GM12878 (cell line): Measurements from ENCODE around the gene LAMB4. TPM values are rescaled to one million over a fixed set of nuclear protein-coding genes. Genes with fewer than 3 reads are reported as not detected.

Experiments used
- ATAC-seq: fragments of 200-7000 bp; cut with Tn5 transposase; 3 replicates; pipeline ENCODE4 v1.9.1; 2020; ENCODE audit warnings: mild to moderate bottlenecking, moderate library complexity
- BruUV-seq: library from RNA; stranded (reverse); fragments of 400-500 nt; replicated peaks from 2 replicates; lab custom pipeline; 2021; lab: Mats Ljungman, UMichigan
- CTCF ChIA-PET: fragments of 300-600 bp; sonication (Branson Sonifier 250); formaldehyde crosslinking; extraction: SDS; loops from one replicate; lab custom pipeline; 2021; ENCODE audit warnings: inconsistent platforms; lab: Yijun Ruan, JAX
- POLR2A ChIA-PET: fragments of 350-600 bp; formaldehyde crosslinking; extraction: SDS; loops from one replicate; lab custom pipeline; 2021; ENCODE audit warnings: inconsistent platforms; lab: Charles Lee
- RAD21 ChIA-PET: fragments of 300-600 bp; sonication (Branson Sonifier 250); formaldehyde crosslinking; loops from one replicate; lab custom pipeline; 2023; ENCODE audit warnings: antibody characterized with exemption; ENCODE audit not compliant: unreplicated experiment; lab: Charles Lee
- SMC1A ChIA-PET: fragments of 300-600 bp; sonication (Branson Sonifier 250); formaldehyde crosslinking; loops from one replicate; lab custom pipeline; 2023; ENCODE audit not compliant: unreplicated experiment, uncharacterized antibody; lab: Charles Lee
- DNase-seq: peaks from one replicate; pipeline ENCODE4 v3.0.0-alpha.2; 2011; ENCODE audit warnings: low read depth, low spot score
- FAIRE-seq: peaks from 3 replicates; lab custom pipeline; 2011; peaks lifted over from hg19 to GRCh38; lab: Jason Lieb, UNC
- H2AFZ ChIP-seq: 2 replicates; pipeline ENCODE4 v1.6.0; 2011; ENCODE audit warnings: low read depth, low read length, control low read depth; ENCODE audit not compliant: control insufficient read depth
- H3K27ac ChIP-seq: 2 replicates; pipeline ENCODE4 v1.5.1; 2011; ENCODE audit warnings: control low read depth; ENCODE audit not compliant: control insufficient read depth, insufficient read depth
- H3K27me3 ChIP-seq, 2 experiments: replicated peaks in 1 of 2; 2 replicates each; pipeline versions ENCODE4 v1.6.0 to v1.6.1; 2011; ENCODE audit warnings: low read length in 1 of 2; ENCODE audit not compliant: control insufficient read depth in 2 of 2, insufficient read depth in 2 of 2
- H3K36me3 ChIP-seq, 2 experiments: 2 replicates each; pipeline ENCODE4 v1.5.1; 2011; ENCODE audit warnings: low read length in 1 of 2; ENCODE audit not compliant: control insufficient read depth in 2 of 2, insufficient read depth in 2 of 2
- H3K4me1 ChIP-seq: 2 replicates; pipeline ENCODE4 v1.6.1; 2011; ENCODE audit warnings: mild to moderate bottlenecking, low read length, moderate library complexity, mixed read lengths; ENCODE audit not compliant: control insufficient read depth, insufficient read depth
- H3K4me2 ChIP-seq: 2 replicates; pipeline ENCODE4 v1.6.0; 2011; ENCODE audit warnings: control low read depth; ENCODE audit not compliant: control insufficient read depth, insufficient read depth
- H3K4me3 ChIP-seq: fragments of 200-600 bp; sonication (generic); 2 replicates; pipeline ENCODE4 v1.5.1; 2016
- H3K79me2 ChIP-seq: 2 replicates; pipeline ENCODE4 v1.6.0; 2011; ENCODE audit warnings: low read length; ENCODE audit not compliant: control insufficient read depth, insufficient read depth
- H3K9ac ChIP-seq: 2 replicates; pipeline ENCODE4 v1.8.0; 2011; ENCODE audit warnings: low read length, control low read depth, mixed read lengths; ENCODE audit not compliant: control insufficient read depth, insufficient read depth
- H3K9me3 ChIP-seq: replicated peaks from 3 replicates; pipeline ENCODE4 v1.5.1; 2011; ENCODE audit warnings: mild to moderate bottlenecking, low read length; ENCODE audit not compliant: control insufficient read depth, insufficient read depth
- H4K20me1 ChIP-seq: 2 replicates; pipeline ENCODE4 v1.6.0; 2011; ENCODE audit not compliant: control insufficient read depth, insufficient read depth
- SRF ChIP-seq, 2 experiments: IDR thresholded peaks; 2 replicates each; pipeline ENCODE4 v1.6.1; 2011; ENCODE audit warnings: low read depth in 2 of 2, low read length in 2 of 2, mild to moderate bottlenecking in 1 of 2, moderate library complexity in 1 of 2
- ZBTB11 ChIP-seq: fragments of 450-650 bp; formaldehyde crosslinking; IDR thresholded peaks from 2 replicates; pipeline ENCODE4 v1.5.0; 2022; ENCODE audit warnings: mild to moderate bottlenecking, missing genetic modification characterization
- ZZZ3 ChIP-seq: IDR thresholded peaks from 2 replicates; pipeline ENCODE4 v1.6.1; 2011; ENCODE audit warnings: low read depth; ENCODE audit not compliant: control insufficient read depth, insufficient read length
- WGBS: methylation state at CpG from one replicate; pipeline ENCODE4 v1.1.6; 2016; ENCODE audit warnings: low lambda C conversion rate; ENCODE audit not compliant: insufficient replicate concordance, insufficient coverage; ENCODE audit errors: missing lambda C conversion rate; 5-methylcytosine and 5-hydroxymethylcytosine counted together
- in situ Hi-C: fragments of 300-500 bp; cut with MboI; formaldehyde crosslinking; loops from 9 replicates; pipeline ENCODE4 v1.14.3; 2018; ENCODE audit warnings: mixed read lengths
- intact Hi-C: fragments of 100-400 bp; cut with micrococcal nuclease; formaldehyde crosslinking; loops from one replicate; pipeline ENCODE4 v1.14.2; 2022; ENCODE audit not compliant: unreplicated experiment
- polyA plus RNA-seq, 11 experiments: library from polyadenylated mRNA; depleted of rRNA in 4 of 11; unstranded in 6 of 11; stranded (reverse) in 5 of 11; fragments of >200 nt; fragmentation: Nextera tagmentation in 4 of 11; fragmentation: Illumina TruSeq in 1 of 11; extraction: Ambion mirVana in 4 of 11; extraction: Trizol in 1 of 11; gene quantifications; 1 replicate in 1 of 11; 2 replicates in 10 of 11; pipeline versions ENCODE4 v1.2.1 to v1.2.3, GENCODE V29; 2011 to 2016; ENCODE audit warnings: inconsistent platforms in 2 of 11, missing spikeins in 2 of 11, low read depth in 1 of 11
- total RNA-seq, 4 experiments: library from RNA; depleted of rRNA in 3 of 4; stranded (reverse); fragments of >200 nt in 3 of 4; fragmentation: Illumina TruSeq in 1 of 4; extraction: Trizol in 1 of 4; gene quantifications; 2 replicates each; pipeline versions ENCODE4 v1.2.1 to v1.2.3, GENCODE V29; 2013 to 2021

Gene LAMB4
- total and polyA plus RNA-seq, 10 of the 15 experiments (the other 5 are each of a cell fraction or from before 2014, with no cell fraction given) = 0.04 to 0.06 TPM; not detected in 8

- DNase-seq (no peak), ATAC-seq (no peak), FAIRE-seq (peak; percentile 38)
- CTCF ChIA-PET = no interaction called here
- no TSS peak for BruUV-seq
- Histone ChIP-seq H3K9me3 (no peaks in the 10 kb centered on the region), H3K27me3 (peaks cover 0 to 1% of the 10 kb centered on the region in 2 experiments; a peak in 2 of 4 replicates), H3K4me3 (no peak overlapping the region), H4K20me1 (no peaks in the 10 kb centered on the region), H3K36me3 (no peaks in the 10 kb centered on the region), H3K4me1 (no peaks in the 10 kb centered on the region), H3K4me2 (no peak overlapping the region), H2AFZ (no peak overlapping the region), H3K79me2 (no peaks in the 10 kb centered on the region), H3K9ac (no peak overlapping the region), H3K27ac (no peak overlapping the region)
- SMC1A ChIA-PET = no interaction called here
- TF ChIP-seq ZZZ3 (no peak), SRF (IDR thresholded peaks at IDR 0.05; ENCODE audit: low read depth in 2 of 2, low read length in 2 of 2) (no peak), ZBTB11 (CRISPR knock-in tag) (no peak)
- intact Hi-C loops = no loop called here
- in situ Hi-C loops = no loop called here
- POLR2A ChIA-PET = no interaction called here
- 79% methylated on average over 1 of the region's 1 CpG for WGBS
- RAD21 ChIA-PET = no interaction called here
Measured at GRCh38 chr7:107976620-107977019, 153.5 kb downstream of the LAMB4 start.
